GM03348 (cell line): ENCODE data around the gene ACYP2.
"Not testable (repeated sequence)": the region's sequence is repeated elsewhere in the genome, so short reads cannot be mapped to it uniquely, and the experiment has no call there.

Experiments used
- DNase-seq: peaks from one replicate; pipeline ENCODE4 v3.0.0; 2012; ENCODE audit warnings: low spot score

ACYP2 gene

GRCh38 chr2:54099370-54099769, 16.0 kb upstream of the ACYP2 start:
- no peak for DNase-seq

- DNase-seq = no peak
Measured at GRCh38 chr2:54099829-54100585, 15.4 kb upstream of the ACYP2 start.

- no peak for DNase-seq
Measured at GRCh38 chr2:54100772-54101171, 14.6 kb upstream of the ACYP2 start.

GRCh38 chr2:54103454-54104314, 11.7 kb upstream of the ACYP2 start:
- peak; percentile 74 for DNase-seq

- peak; percentile 65 for DNase-seq
Measured at GRCh38 chr2:54106631-54107454, 8.6 kb upstream of the ACYP2 start.

GRCh38 chr2:54107455-54107764, 8.0 kb upstream of the ACYP2 start:
- no peak for DNase-seq

GRCh38 chr2:54107903-54108615, 7.4 kb upstream of the ACYP2 start:
- DNase-seq = no peak

- DNase-seq = no peak
Measured at GRCh38 chr2:54109848-54110247, 5.6 kb upstream of the ACYP2 start.

- not testable (repeated sequence) for DNase-seq
Measured at GRCh38 chr2:54114479-54114878, 936 bp upstream of the ACYP2 start.

- no peak for DNase-seq
Measured at GRCh38 chr2:54114936-54115283, 505 bp upstream of the ACYP2 start.

- DNase-seq = not testable (repeated sequence)
Measured at GRCh38 chr2:54116598-54116997, 1.2 kb downstream of the ACYP2 start.

GRCh38 chr2:54120950-54121349, 5.5 kb downstream of the ACYP2 start:
- DNase-seq = no peak

- DNase-seq = no peak
Measured at GRCh38 chr2:54122171-54122935, 6.9 kb downstream of the ACYP2 start.

- peak; percentile 78 for DNase-seq
Measured at GRCh38 chr2:54122939-54123338, 7.5 kb downstream of the ACYP2 start.

- DNase-seq = not testable (repeated sequence)
Measured at GRCh38 chr2:54127174-54127573, 11.8 kb downstream of the ACYP2 start.

- no peak for DNase-seq
Measured at GRCh38 chr2:54133056-54133455, 17.6 kb downstream of the ACYP2 start.

- DNase-seq = no peak
Measured at GRCh38 chr2:54139210-54139609, 23.8 kb downstream of the ACYP2 start.

- no peak for DNase-seq
Measured at GRCh38 chr2:54143780-54144179, 28.4 kb downstream of the ACYP2 start.

GRCh38 chr2:54148391-54148790, 33.0 kb downstream of the ACYP2 start:
- DNase-seq = no peak

GRCh38 chr2:54149638-54150441, 34.4 kb downstream of the ACYP2 start:
- DNase-seq = peak; percentile 45
